Stimulated activated naive CD8-positive, alpha-beta T cell treated with anti-CD3 and anti-CD28 coated beads, Interleukin-15, amount 100 ng/mL, for 72 hours (primary cell): ENCODE results near the gene GIGYF1.
"Not testable (repeated sequence)": the region's sequence is repeated elsewhere in the genome, so short reads cannot be mapped to it uniquely, and the experiment has no call there.

Source experiments
- ATAC-seq: fragments of 150-1000 bp; cut with Tn5 transposase; 2 replicates; pipeline ENCODE4 v1.10.0; 2021; ENCODE audit warnings: mild to moderate bottlenecking, moderate library complexity
- DNase-seq, 2 donors: peaks; one replicate each; pipeline ENCODE4 v3.0.0; 2021 to 2022
- H3K27ac Mint-ChIP-seq, 2 donors: one replicate each; pipeline ENCODE4 v1.8.0; 2022; ENCODE audit warnings: mild to moderate bottlenecking in 2 of 2, mixed read lengths in 2 of 2, moderate library complexity in 2 of 2
- H3K27me3 Mint-ChIP-seq: one replicate; pipeline ENCODE4 v1.8.0; 2022; ENCODE audit warnings: mixed read lengths
- H3K4me1 Mint-ChIP-seq: one replicate; pipeline ENCODE4 v1.8.0; 2022; ENCODE audit warnings: mild to moderate bottlenecking, mixed read lengths
- H3K4me3 Mint-ChIP-seq, 2 donors: one replicate each; pipeline ENCODE4 v1.8.0; 2022; ENCODE audit warnings: mild to moderate bottlenecking in 2 of 2, mixed read lengths in 2 of 2, moderate library complexity in 1 of 2
- H3K9me3 Mint-ChIP-seq, 2 donors: one replicate each; pipeline ENCODE4 v1.8.0; 2022; ENCODE audit warnings: mixed read lengths in 2 of 2

GIGYF1 gene, protein sequence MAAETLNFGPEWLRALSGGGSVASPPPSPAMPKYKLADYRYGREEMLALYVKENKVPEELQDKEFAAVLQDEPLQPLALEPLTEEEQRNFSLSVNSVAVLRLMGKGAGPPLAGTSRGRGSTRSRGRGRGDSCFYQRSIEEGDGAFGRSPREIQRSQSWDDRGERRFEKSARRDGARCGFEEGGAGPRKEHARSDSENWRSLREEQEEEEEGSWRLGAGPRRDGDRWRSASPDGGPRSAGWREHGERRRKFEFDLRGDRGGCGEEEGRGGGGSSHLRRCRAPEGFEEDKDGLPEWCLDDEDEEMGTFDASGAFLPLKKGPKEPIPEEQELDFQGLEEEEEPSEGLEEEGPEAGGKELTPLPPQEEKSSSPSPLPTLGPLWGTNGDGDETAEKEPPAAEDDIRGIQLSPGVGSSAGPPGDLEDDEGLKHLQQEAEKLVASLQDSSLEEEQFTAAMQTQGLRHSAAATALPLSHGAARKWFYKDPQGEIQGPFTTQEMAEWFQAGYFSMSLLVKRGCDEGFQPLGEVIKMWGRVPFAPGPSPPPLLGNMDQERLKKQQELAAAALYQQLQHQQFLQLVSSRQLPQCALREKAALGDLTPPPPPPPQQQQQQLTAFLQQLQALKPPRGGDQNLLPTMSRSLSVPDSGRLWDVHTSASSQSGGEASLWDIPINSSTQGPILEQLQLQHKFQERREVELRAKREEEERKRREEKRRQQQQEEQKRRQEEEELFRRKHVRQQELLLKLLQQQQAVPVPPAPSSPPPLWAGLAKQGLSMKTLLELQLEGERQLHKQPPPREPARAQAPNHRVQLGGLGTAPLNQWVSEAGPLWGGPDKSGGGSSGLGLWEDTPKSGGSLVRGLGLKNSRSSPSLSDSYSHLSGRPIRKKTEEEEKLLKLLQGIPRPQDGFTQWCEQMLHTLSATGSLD (N-terminal part only)

DNA sequence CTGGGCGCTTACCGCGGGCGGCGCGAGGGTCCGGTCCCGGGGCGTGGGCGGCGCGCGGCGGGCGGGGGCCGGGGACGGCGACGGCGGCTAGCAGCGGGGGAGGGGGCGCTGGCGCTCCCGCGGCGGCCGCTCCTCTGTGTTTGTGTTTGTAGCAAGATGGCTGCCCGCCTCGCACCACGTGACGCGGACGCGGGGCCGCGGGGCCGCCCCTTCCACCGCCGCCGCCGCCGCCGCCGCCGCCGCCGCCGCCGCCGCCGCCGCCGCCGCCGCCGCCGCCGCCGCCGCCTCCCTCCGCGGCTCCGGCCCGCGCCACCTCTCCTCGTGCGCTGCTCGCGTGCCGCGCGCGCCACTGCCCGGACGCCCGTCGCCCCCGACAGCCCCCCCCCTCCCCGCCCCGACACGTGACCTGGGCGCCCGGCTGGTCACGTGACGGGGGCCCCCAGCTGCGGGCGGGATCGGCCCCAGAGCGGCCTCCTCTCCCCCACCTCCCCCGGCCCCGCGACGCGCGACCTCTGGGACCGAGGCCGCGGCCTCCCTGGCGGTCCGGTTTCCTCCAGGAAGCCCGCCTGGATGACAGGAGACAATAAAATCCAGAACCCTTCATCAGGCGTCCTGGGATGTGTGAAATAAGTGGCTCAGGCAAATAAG is at the start of gene GIGYF1:
GIGYF1 (minus strand) TSS at position 153 of the 648 bp plus-strand sequence. CDS start 6,012 bp downstream, outside the sequence.
- peaks cover 48% of the 10 kb centered on the region for H3K4me1 Mint-ChIP-seq
- DNase-seq (peak; percentile 66 to 67), ATAC-seq (peak; percentile 71)
- no peaks in the 10 kb centered on the region for H3K27me3 Mint-ChIP-seq
- no peaks in the 10 kb centered on the region for H3K9me3 Mint-ChIP-seq
- peak within 1 kb of the TSS; percentile 97 to 98 for H3K27ac Mint-ChIP-seq
- H3K4me3 Mint-ChIP-seq, result peak within 1 kb of the TSS; percentile 96 to 97

GRCh38 chr7:100739934-100740333 is 45.9 kb upstream of the GIGYF1 start:
- Mint-ChIP-seq H3K27me3 (peaks cover 11% of the 10 kb centered on the region), H3K27ac (no peak overlapping the region), H3K9me3 (peaks cover 0 to 5% of the 10 kb centered on the region in 2 donors), H3K4me3 (no peak overlapping the region), H3K4me1 (peaks cover under 1% of the 10 kb centered on the region)
- ATAC-seq (no peak), DNase-seq (no peak)

DNA sequence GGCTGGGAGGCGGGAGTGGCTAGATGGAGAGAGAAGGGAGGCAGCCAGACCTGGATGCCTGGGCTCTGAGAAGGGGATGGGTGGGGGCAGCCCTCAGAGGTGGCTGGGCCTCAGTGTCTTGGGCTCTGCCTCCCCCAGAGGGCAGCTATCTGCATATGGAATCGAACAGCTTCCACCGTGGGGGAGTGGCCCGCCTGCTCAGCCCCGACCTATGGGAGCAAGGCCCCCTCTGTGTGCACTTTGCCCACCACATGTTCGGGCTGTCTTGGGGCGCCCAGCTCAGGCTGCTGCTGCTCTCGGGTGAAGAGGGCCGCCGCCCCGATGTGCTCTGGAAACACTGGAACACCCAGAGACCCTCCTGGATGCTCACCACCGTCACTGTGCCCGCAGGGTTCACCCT is 42.6 kb upstream of the GIGYF1 start:
- DNase-seq (no peak), ATAC-seq (no peak)
- Mint-ChIP-seq H3K4me3 (no peak overlapping the region), H3K27ac (no peak overlapping the region), H3K27me3 (no peaks in the 10 kb centered on the region), H3K4me1 (peaks cover 6% of the 10 kb centered on the region), H3K9me3 (no peaks in the 10 kb centered on the region)

DNA sequence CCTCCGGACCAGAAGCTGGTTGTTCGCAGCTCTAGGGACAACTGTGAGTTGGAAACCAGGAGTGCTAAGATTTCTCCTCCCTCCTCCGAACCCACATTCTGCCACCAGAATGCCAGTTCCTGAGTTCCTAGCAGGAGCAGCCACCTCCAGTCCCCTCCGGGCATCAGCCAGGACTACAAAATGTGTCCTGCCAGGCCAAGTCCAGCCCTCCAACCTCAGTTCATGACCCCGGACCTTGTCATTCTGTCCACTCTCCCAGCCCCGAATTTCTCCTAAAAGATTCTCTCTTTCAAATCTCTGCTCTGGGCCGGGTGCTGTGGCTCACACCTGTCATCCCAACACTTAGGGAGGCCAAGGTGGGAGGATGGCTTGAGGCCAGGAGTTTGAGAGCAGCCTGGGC is 41.7 kb upstream of the GIGYF1 start:
- peaks cover 6% of the 10 kb centered on the region for H3K4me1 Mint-ChIP-seq
- ATAC-seq (no peak), DNase-seq (no peak)
- no peaks in the 10 kb centered on the region for H3K27me3 Mint-ChIP-seq
- no peaks in the 10 kb centered on the region for H3K9me3 Mint-ChIP-seq
- H3K4me3 Mint-ChIP-seq, result no peak overlapping the region
- no peak overlapping the region for H3K27ac Mint-ChIP-seq

GRCh38 chr7:100731937-100732636 is 38.0 kb upstream of the GIGYF1 start:
- Mint-ChIP-seq H3K9me3 (no peaks in the 10 kb centered on the region), H3K27me3 (peaks cover 8% of the 10 kb centered on the region), H3K27ac (no peak overlapping the region), H3K4me3 (no peak overlapping the region), H3K4me1 (peaks cover 6% of the 10 kb centered on the region)
- ATAC-seq (no peak), DNase-seq (no peak)

DNA sequence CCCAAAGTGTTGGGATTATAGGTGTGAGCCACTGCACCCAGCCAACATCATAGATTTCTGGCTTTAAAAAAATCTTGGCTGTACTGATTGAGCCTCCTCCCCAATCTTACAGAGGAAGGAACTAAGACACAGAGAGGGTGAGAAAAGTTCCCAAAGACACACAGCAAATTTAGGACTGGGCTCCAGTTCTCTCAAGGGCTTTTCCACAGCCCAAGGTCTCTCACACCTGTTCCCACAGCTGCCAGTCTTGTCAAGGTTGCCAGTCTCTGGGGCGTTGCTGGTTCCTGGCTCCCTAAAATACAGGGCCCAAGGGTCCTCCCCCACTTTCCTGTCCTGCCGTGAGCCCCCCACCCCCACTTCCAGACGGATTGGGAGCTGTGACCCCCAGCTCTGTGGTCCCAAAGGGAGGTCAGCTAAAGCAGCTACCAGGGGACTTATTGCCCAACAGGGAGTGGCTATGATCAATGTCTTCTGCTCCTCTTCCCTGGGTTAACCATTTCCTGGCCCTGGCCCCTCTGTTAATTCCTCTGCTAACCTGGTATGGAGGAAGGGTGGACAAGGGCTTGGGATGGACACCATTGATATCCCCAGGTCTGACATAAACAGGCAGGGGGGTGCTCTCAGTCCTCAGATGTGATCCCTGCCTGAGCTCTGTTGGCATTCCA is 36.2 kb upstream of the GIGYF1 start:
- Mint-ChIP-seq H3K27me3 (peaks cover 9% of the 10 kb centered on the region), H3K9me3 (no peaks in the 10 kb centered on the region), H3K4me3 (no peak overlapping the region), H3K4me1 (peaks cover 6% of the 10 kb centered on the region), H3K27ac (peak overlapping the region in 1 of 2 donors; percentile 71)
- DNase-seq (no peak), ATAC-seq (no peak)

- no peak for ATAC-seq
- Mint-ChIP-seq H3K27me3 (peaks cover 23% of the 10 kb centered on the region), H3K4me1 (no peaks in the 10 kb centered on the region), H3K4me3 (no peak overlapping the region), H3K9me3 (no peaks in the 10 kb centered on the region), H3K27ac (no peak overlapping the region)
- no peak for DNase-seq
Measured at GRCh38 chr7:100728196-100728595, 34.1 kb upstream of the GIGYF1 start.

- peaks cover 33% of the 10 kb centered on the region for H3K27me3 Mint-ChIP-seq
- H3K27ac Mint-ChIP-seq, result no peak overlapping the region
- DNase-seq, result no peak
- no peak for ATAC-seq
- H3K9me3 Mint-ChIP-seq, result no peaks in the 10 kb centered on the region
- H3K4me3 Mint-ChIP-seq, result no peak overlapping the region
- no peaks in the 10 kb centered on the region for H3K4me1 Mint-ChIP-seq
Measured at GRCh38 chr7:100726996-100727761, 33.1 kb upstream of the GIGYF1 start.

GRCh38 chr7:100724364-100724763 is 30.3 kb upstream of the GIGYF1 start:
- H3K4me3 Mint-ChIP-seq, DNase-seq, ATAC-seq, H3K4me1 Mint-ChIP-seq, H3K9me3 Mint-ChIP-seq, H3K27ac Mint-ChIP-seq: not testable (repeated sequence)
- peaks cover 62% of the 10 kb centered on the region for H3K27me3 Mint-ChIP-seq

DNA sequence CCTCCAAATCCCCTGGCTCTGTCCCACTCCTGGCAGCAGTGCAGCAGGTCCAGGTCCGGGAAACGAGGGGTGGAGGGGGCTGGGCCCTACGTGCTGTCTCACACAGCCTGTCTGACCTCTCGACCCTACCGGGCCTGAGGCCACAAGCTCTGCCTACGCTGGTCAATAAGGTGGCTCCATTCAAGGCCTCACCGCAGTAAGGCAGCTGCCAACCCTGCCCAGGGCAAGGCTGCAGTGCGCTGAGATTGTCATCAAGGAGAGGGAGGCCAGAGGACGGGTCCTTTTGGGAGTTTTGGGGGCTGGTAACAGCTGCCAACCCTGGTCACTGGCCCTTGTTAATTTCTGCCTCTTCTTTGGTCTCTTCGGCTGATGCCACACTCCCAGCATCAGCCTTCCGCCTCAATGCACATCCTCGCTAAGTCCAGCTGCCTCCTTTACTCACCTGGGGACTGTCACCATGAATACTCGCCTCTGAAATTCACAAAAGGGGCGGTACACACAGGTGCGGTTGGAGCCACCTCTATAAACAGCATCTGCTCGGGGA is 29.8 kb upstream of the GIGYF1 start:
- Mint-ChIP-seq H3K9me3 (no peaks in the 10 kb centered on the region), H3K4me3 (no peak overlapping the region), H3K4me1 (no peaks in the 10 kb centered on the region), H3K27me3 (peaks cover 67% of the 10 kb centered on the region), H3K27ac (no peak overlapping the region)
- ATAC-seq, result no peak
- no peak for DNase-seq

DNA sequence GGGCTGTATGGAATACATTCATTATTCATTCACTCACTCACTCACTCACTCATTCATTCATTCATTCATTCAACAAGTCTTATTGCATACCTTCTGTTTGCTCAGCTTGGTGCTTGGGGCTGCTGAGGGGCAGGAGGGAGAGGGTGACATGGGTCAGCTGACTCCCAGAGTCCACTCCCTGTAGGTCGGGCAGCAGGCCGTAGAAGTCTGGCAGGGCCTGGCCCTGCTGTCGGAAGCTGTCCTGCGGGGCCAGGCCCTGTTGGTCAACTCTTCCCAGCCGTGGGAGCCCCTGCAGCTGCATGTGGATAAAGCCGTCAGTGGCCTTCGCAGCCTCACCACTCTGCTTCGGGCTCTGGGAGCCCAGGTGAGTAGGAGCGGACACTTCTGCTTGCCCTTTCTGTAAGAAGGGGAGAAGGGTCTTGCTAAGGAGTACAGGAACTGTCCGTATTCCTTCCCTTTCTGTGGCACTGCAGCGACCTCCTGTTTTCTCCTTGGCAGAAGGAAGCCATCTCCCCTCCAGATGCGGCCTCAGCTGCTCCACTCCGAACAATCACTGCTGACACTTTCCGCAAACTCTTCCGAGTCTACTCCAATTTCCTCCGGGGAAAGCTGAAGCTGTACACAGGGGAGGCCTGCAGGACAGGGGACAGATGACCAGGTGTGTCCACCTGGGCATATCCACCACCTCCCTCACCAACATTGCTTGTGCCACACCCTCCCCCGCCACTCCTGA is 28.6 kb upstream of the GIGYF1 start:
- peaks cover 67% of the 10 kb centered on the region for H3K27me3 Mint-ChIP-seq
- H3K4me3 Mint-ChIP-seq, result no peak overlapping the region
- no peak for DNase-seq
- no peaks in the 10 kb centered on the region for H3K9me3 Mint-ChIP-seq
- no peak overlapping the region for H3K27ac Mint-ChIP-seq
- no peaks in the 10 kb centered on the region for H3K4me1 Mint-ChIP-seq
- no peak for ATAC-seq

- Mint-ChIP-seq H3K27me3 (peaks cover 60% of the 10 kb centered on the region), H3K27ac (no peak overlapping the region), H3K9me3 (no peaks in the 10 kb centered on the region), H3K4me3 (no peak overlapping the region), H3K4me1 (no peaks in the 10 kb centered on the region)
- DNase-seq, result no peak
- ATAC-seq, result no peak
Measured at GRCh38 chr7:100721505-100721812, 27.4 kb upstream of the GIGYF1 start.

GRCh38 chr7:100720671-100721504 is 26.8 kb upstream of the GIGYF1 start:
- no peaks in the 10 kb centered on the region for H3K4me1 Mint-ChIP-seq

More at GRCh38 chr7:100720671-100721504, 26.8 kb upstream of the GIGYF1 start:
- H3K4me3 Mint-ChIP-seq, result no peak overlapping the region
- peaks cover 60% of the 10 kb centered on the region for H3K27me3 Mint-ChIP-seq
- ATAC-seq, result peak; percentile 44
- DNase-seq, result no peak
- no peak overlapping the region for H3K27ac Mint-ChIP-seq
- no peaks in the 10 kb centered on the region for H3K9me3 Mint-ChIP-seq
